OCI-LY1 (cell line): ENCODE results near the gene DCX.

Experiments used
- H2AFZ ChIP-seq: fragments of 200-600 bp; sonication (generic), shearing (Covaris generic); 2 replicates; pipeline ENCODE4 v1.6.0; 2014; ENCODE audit warnings: antibody characterized with exemption, mild to moderate bottlenecking, low read length
- H3F3A ChIP-seq: fragments of 200-600 bp; sonication (generic), shearing (Covaris generic); 2 replicates; pipeline ENCODE4 v1.6.0; 2014; ENCODE audit warnings: mild to moderate bottlenecking, antibody characterized with exemption, low read length, moderate library complexity; ENCODE audit not compliant: insufficient read depth
- H3K27ac ChIP-seq: fragments of 200-600 bp; sonication (generic); 2 replicates; pipeline ENCODE4 v1.5.1; 2014; ENCODE audit warnings: low read length, mixed run types, mild to moderate bottlenecking, low read depth; ENCODE audit not compliant: poor library complexity, severe bottlenecking
- H3K27me3 ChIP-seq: fragments of 200-600 bp; sonication (generic); 2 replicates; pipeline ENCODE4 v1.6.0; 2014; ENCODE audit warnings: antibody characterized with exemption, mild to moderate bottlenecking, low read length, moderate library complexity; ENCODE audit not compliant: insufficient read depth
- H3K36me3 ChIP-seq: fragments of 200-600 bp; sonication (generic); 2 replicates; pipeline ENCODE4 v1.6.1; 2014; ENCODE audit warnings: mild to moderate bottlenecking, antibody characterized with exemption, low read length, moderate library complexity, mixed read lengths; ENCODE audit not compliant: insufficient read depth
- H3K4me1 ChIP-seq: fragments of 200-600 bp; sonication (generic); 2 replicates; pipeline ENCODE4 v1.5.1; 2014; ENCODE audit warnings: mild to moderate bottlenecking, low read length, moderate library complexity; ENCODE audit not compliant: insufficient read depth, severe bottlenecking
- H3K4me2 ChIP-seq: fragments of 200-600 bp; sonication (generic), shearing (Covaris generic); 2 replicates; pipeline ENCODE4 v1.6.1; 2014; ENCODE audit warnings: low read length
- H3K4me3 ChIP-seq: fragments of 200-600 bp; sonication (generic); 2 replicates; pipeline ENCODE4 v1.5.1; 2014; ENCODE audit warnings: low read length, low read depth, mild to moderate bottlenecking, mixed read lengths; ENCODE audit not compliant: poor library complexity, severe bottlenecking
- H3K79me2 ChIP-seq: fragments of 200-600 bp; shearing (Covaris generic); 2 replicates; pipeline ENCODE4 v1.6.1; 2016; ENCODE audit warnings: mixed run types, low read length, mixed read lengths; ENCODE audit not compliant: insufficient read depth
- H3K9ac ChIP-seq: fragments of 200-600 bp; sonication (generic), shearing (Covaris generic); 2 replicates; pipeline ENCODE4 v1.6.1; 2014; ENCODE audit warnings: mild to moderate bottlenecking, low read length, mixed read lengths
- H3K9me2 ChIP-seq: fragments of 200-600 bp; sonication (generic), shearing (Covaris generic); 2 replicates; pipeline ENCODE4 v1.6.1; 2014; ENCODE audit warnings: low read depth, mild to moderate bottlenecking, low read length, mixed read lengths
- H3K9me3 ChIP-seq: fragments of 200-600 bp; shearing (Covaris generic); 2 replicates; pipeline ENCODE4 v1.6.1; 2014; ENCODE audit warnings: low read length, mixed read lengths
- H4K20me1 ChIP-seq: fragments of 200-600 bp; sonication (generic), shearing (Covaris generic); 2 replicates; pipeline ENCODE4 v1.6.0; 2016; ENCODE audit warnings: mild to moderate bottlenecking, low read length; ENCODE audit not compliant: insufficient read depth
- EZH2 ChIP-seq: fragments of 200-600 bp; sonication (generic), shearing (Covaris generic); IDR thresholded peaks from 2 replicates; pipeline ENCODE4 v1.8.0; 2017; ENCODE audit warnings: borderline replicate concordance, mixed run types, mild to moderate bottlenecking, antibody characterized with exemption, low read length, moderate library complexity, mixed read lengths
- TF ChIP-seq, protein P1 (sequence below): fragments of 200-600 bp; sonication (generic), shearing (Covaris generic); IDR thresholded peaks from 2 replicates; pipeline ENCODE4 v1.5.1; 2017; ENCODE audit warnings: mild to moderate bottlenecking, antibody characterized with exemption, low read length, moderate library complexity, mixed read lengths

The DCX gene

DNA sequence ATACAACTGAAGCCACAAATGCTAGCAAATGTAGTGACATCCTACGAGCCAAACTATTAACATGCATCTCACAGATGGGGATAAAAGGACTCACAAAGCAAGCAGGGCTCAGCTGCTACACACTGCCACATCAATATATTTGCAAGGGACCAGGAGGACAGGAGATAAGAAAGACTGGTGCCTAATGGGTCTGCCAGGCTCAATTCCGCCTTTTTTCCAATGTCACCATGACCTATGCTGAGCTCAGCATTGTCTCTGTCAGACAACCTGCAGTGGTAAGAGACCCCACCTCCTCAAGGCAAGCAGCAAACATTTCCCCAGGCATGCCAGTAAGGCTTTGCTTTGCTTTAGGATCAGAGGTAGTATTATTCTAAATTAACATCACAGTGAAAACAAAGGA is 435 bp downstream of the DCX start:
- no peaks in the 10 kb centered on the region for H3K36me3 ChIP-seq
- no peak overlapping the region for H2AFZ ChIP-seq
- H3K9ac ChIP-seq = no peak overlapping the region
- H3K4me1 ChIP-seq = no peaks in the 10 kb centered on the region
- H4K20me1 ChIP-seq = no peaks in the 10 kb centered on the region
- H3K27ac ChIP-seq = no peak overlapping the region
- H3K79me2 ChIP-seq = no peaks in the 10 kb centered on the region
- TF ChIP-seq, protein P1, sequence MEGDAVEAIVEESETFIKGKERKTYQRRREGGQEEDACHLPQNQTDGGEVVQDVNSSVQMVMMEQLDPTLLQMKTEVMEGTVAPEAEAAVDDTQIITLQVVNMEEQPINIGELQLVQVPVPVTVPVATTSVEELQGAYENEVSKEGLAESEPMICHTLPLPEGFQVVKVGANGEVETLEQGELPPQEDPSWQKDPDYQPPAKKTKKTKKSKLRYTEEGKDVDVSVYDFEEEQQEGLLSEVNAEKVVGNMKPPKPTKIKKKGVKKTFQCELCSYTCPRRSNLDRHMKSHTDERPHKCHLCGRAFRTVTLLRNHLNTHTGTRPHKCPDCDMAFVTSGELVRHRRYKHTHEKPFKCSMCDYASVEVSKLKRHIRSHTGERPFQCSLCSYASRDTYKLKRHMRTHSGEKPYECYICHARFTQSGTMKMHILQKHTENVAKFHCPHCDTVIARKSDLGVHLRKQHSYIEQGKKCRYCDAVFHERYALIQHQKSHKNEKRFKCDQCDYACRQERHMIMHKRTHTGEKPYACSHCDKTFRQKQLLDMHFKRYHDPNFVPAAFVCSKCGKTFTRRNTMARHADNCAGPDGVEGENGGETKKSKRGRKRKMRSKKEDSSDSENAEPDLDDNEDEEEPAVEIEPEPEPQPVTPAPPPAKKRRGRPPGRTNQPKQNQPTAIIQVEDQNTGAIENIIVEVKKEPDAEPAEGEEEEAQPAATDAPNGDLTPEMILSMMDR = no peak
- no peak for TF ChIP-seq EZH2
- no peak overlapping the region for H3K4me3 ChIP-seq
- H3K27me3 ChIP-seq = no peaks in the 10 kb centered on the region
- H3K9me3 ChIP-seq = no peaks in the 10 kb centered on the region
- H3K4me2 ChIP-seq = no peak overlapping the region
- H3F3A ChIP-seq = no peaks in the 10 kb centered on the region
- H3K9me2 ChIP-seq = no peaks in the 10 kb centered on the region

DNA sequence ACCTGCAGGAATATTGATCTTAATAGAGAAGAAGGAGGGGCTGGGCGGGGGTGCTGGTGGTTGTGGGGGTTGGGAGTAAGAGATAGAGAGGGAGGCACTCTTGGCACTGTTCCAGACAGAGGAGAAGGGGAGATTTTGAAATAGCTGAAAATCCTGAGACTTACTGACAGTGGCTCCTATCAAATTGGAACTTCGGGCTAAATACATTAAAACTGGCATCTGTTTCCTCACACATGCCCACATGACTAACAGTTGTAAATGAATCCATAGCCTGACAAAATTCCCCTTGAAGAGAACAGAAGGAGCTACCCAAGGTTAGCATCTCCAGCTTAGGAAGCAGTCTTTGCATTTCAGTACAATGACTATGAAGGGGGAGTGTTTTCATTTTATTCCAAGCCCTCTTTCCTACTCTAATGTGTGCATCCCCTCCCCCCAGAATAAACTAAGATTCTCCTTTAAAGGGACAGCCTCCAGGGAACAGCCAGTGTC is 1.4 kb downstream of the DCX start:
- no peak overlapping the region for H2AFZ ChIP-seq
- no peak overlapping the region for H3K27ac ChIP-seq
- no peak overlapping the region for H3K4me3 ChIP-seq
- H3F3A ChIP-seq = no peaks in the 10 kb centered on the region
- no peaks in the 10 kb centered on the region for H3K36me3 ChIP-seq
- no peak for TF ChIP-seq EZH2
- TF ChIP-seq, protein P1 = no peak
- no peaks in the 10 kb centered on the region for H3K9me2 ChIP-seq
- H3K9ac ChIP-seq = no peak overlapping the region
- no peaks in the 10 kb centered on the region for H4K20me1 ChIP-seq
- H3K79me2 ChIP-seq = no peaks in the 10 kb centered on the region
- H3K27me3 ChIP-seq = no peaks in the 10 kb centered on the region
- H3K4me2 ChIP-seq = no peak overlapping the region
- no peaks in the 10 kb centered on the region for H3K9me3 ChIP-seq
- H3K4me1 ChIP-seq = no peaks in the 10 kb centered on the region

DNA sequence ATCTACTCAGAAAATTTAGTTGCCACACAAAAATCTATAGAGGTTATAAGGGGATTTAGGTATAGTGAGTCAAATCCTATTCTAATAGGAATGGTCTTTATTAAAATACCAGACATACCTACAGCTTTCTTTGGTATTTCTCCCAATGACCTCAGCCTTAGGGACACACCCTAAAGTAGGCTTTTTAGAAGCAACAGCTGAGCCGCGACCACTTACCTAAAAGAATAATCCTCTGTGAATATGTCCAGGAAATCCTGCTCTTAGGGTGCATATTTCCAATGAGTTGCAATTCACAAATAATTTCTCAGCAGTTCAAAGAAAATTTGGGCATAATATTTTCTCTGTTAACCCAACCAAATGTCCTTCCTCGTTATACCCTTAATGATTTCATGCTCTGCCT is 2.7 kb downstream of the DCX start:
- TF ChIP-seq, protein P1 = no peak
- no peak for TF ChIP-seq EZH2
- Histone ChIP-seq H3K9me3 (no peaks in the 10 kb centered on the region), H3K4me2 (no peak overlapping the region)

More for the DNA sequence above, 2.7 kb downstream of the DCX start:
- Histone ChIP-seq H4K20me1 (no peaks in the 10 kb centered on the region), H3K9me2 (no peaks in the 10 kb centered on the region), H3K27ac (no peak overlapping the region), H3F3A (no peaks in the 10 kb centered on the region), H3K79me2 (no peaks in the 10 kb centered on the region), H2AFZ (no peak overlapping the region), H3K4me3 (no peak overlapping the region), H3K27me3 (no peaks in the 10 kb centered on the region), H3K36me3 (no peaks in the 10 kb centered on the region), H3K4me1 (no peaks in the 10 kb centered on the region), H3K9ac (no peak overlapping the region)
